Measurements from ENCODE around the gene PLEKHF1.
"Not testable (repeated sequence)": the region's sequence is repeated elsewhere in the genome, so short reads cannot be mapped to it uniquely, and the experiment has no call there.

Gene PLEKHF1

GRCh38 chr19:29667387-29667783, 2.1 kb downstream of the PLEKHF1 start:
- no peak for TF ChIP-seq CTCF (IDR thresholded peaks at IDR 0.05; ENCODE audit: low read depth, low read length)
- no peak for DNase-seq (ENCODE audit: extremely low read depth, low read depth)

DNA sequence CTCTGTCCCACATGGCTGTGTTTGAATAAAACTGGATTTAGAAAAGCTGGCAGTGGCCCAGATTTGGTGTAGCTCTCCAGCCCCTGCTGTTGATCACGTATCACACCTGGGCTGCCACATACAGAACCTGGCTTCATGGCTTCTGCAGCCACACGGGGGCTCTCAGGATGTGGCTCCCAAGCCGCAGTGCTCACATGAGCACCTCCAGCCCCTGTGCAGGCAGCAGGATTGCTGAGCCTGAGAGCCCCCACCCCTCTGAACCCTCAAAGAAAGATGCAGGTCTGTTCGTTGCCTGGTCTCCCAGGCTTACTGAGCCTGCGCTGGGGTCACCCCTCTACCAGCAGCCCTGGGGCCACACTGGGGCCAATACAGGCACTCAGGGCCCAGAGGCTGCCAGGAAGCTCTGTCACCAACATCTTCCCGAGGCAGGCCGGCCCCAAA, 2.7 kb downstream of the PLEKHF1 start:
- no peak for TF ChIP-seq CTCF (IDR thresholded peaks at IDR 0.05; ENCODE audit: low read depth, low read length)
- no peak for DNase-seq (ENCODE audit: extremely low read depth, low read depth)

DNA sequence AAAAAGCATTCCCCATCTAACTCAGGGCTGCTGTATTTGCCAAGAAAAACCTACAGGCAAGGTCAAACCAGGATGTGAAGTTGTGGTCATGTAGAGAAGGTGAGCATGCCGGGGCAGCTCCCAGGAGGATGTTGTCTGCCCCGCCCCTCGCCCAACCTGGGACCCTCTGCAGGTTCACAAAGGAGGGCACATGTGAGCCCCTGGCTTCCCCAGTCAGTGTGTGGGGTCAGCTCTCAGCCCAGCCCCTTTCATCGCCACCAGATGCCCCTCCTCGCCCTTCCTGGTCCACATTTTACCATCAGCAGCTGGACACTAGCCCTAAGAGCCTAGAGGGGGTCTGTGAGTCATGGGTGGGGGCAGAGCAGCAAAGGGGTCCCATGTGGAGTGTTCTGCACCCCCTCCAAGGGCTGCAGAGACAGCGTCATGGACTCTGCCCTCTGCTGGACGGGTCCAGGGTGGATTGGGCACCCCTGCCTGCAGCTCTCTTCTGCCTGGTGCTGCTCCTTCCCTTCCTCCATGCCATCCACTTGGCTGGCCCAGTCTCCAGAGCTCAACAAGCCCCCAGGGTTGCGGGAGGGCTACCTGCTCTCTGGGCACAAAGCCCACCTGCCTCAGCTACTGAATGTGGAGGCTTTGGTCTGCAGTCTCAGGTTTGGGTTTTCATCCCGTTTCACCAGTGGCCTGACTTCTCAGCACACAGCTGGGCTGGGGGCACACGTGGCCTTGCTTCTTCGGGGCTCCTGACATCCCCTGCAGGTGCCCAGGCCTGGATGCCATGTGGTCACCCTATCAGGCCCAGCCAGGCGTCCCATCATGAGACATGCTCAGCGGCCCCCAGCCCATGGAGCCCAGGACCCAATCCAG, 3.7 kb downstream of the PLEKHF1 start:
- DNase-seq (ENCODE audit: extremely low read depth, low read depth), result no peak

GRCh38 chr19:29670255-29670654, 5.0 kb downstream of the PLEKHF1 start:
- DNase-seq (ENCODE audit: extremely low read depth, low read depth), result no peak
- no peak for TF ChIP-seq CTCF (IDR thresholded peaks at IDR 0.05; ENCODE audit: low read depth, low read length)

More for the DNA sequence above, 3.7 kb downstream of the PLEKHF1 start:
- TF ChIP-seq CTCF (IDR thresholded peaks at IDR 0.05; ENCODE audit: low read depth, low read length), result peak; percentile 16

DNA sequence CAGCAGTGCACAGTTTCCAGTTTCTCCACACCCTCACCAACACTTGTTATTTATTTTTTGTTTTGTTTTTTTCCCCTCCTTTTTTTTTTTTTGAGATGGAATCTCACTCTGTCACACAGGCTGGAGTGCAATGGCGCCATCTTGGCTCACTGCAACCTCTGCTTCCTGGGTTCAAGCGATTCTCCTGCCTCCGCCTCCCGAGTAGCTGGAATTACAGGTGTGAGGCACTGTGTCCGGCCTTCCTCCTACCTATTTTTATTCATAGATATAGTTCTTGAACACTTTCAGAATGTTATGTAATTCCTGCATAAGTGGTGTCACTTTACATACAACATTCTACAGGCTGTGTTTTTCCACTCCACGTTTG, 5.7 kb downstream of the PLEKHF1 start:
- not testable (repeated sequence) for DNase-seq (ENCODE audit: extremely low read depth, low read depth)

GRCh38 chr19:29671393-29672160, 6.3 kb downstream of the PLEKHF1 start:
- TF ChIP-seq CTCF (IDR thresholded peaks at IDR 0.05; ENCODE audit: low read depth, low read length), result no peak
- DNase-seq (ENCODE audit: extremely low read depth, low read depth), result no peak

- no peak for DNase-seq (ENCODE audit: extremely low read depth, low read depth)
- no peak for TF ChIP-seq CTCF (IDR thresholded peaks at IDR 0.05; ENCODE audit: low read depth, low read length)
These were observed 7.2 kb downstream of the PLEKHF1 start for GRCh38 chr19:29672319-29672932.

Data from AG09319 (cell line).